ENCODE data around the gene LAGE3. TPM values are rescaled to one million over a fixed set of nuclear protein-coding genes. Genes with fewer than 3 reads are reported as not detected.
A peak's percentile ranks its signal among the peaks of the same experiment; 100 is the strongest.

Gene LAGE3
- total RNA-seq, 1 experiment from 2014 or later, result 21.1 TPM

- peaks cover 19% of the 10 kb centered on the region for H3K27me3 Mint-ChIP-seq (ENCODE audit: insufficient read depth, unreplicated experiment)
- no TSS peak for BruUV-seq (replicated peaks)
Observed at GRCh38 chrX:154446430-154446829, 32.7 kb downstream of the LAGE3 start.

DNA sequence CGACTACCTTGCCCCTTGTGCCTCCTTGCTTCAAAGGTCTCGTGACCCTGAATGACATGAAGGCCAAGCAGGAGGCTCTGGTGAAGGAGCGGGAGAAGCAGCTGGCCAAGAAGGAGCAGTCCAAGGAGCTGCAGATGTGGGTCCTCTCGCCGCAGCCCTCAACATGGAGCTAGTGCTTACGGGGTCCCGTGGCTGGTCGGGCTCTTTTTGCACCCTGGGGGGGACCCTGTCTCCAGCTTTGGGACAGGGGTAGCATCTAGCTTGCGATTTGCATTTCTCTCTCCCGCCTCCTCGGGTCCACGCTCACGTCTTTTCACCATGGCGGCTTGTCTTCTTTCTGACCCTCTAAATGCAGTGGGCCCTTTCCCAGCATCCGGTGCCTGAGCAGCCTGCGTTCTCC lies 33.3 kb downstream of the LAGE3 start:
- peaks cover 19% of the 10 kb centered on the region for H3K27me3 Mint-ChIP-seq (ENCODE audit: insufficient read depth, unreplicated experiment)
- peaks cover 35% of the 10 kb centered on the region for H3K36me3 Mint-ChIP-seq (ENCODE audit: insufficient read depth, unreplicated experiment)
- DNase-seq (ENCODE audit: unreplicated experiment), result no peak
- no peaks in the 10 kb centered on the region for H3K9me3 Mint-ChIP-seq (ENCODE audit: unreplicated experiment)
- POLR2A ChIA-PET, result interaction anchor here (1.0 kb wide), 2 partner anchors 12 to 48 kb away, joined by 3 to 4 read pairs; no protein-coding TSS in a partner anchor
- TF ChIP-seq CTCF (IDR thresholded peaks at IDR 0.05; ENCODE audit: unreplicated experiment), result no peak
- no peaks in the 10 kb centered on the region for H3K4me1 Mint-ChIP-seq (ENCODE audit: insufficient read depth, unreplicated experiment)
- H3K4me3 Mint-ChIP-seq (ENCODE audit: unreplicated experiment), result no peak overlapping the region
- intact Hi-C loops (cut with micrococcal nuclease), result no loop called here
- CTCF ChIA-PET, result interaction anchor here (0.5 to 0.6 kb wide), 3 partner anchors 45 to 1489 kb away, joined by 3 to 4 read pairs (median 3); no protein-coding TSS in a partner anchor
- H3K27ac Mint-ChIP-seq (ENCODE audit: low read depth, unreplicated experiment), result no peak overlapping the region
- BruUV-seq (replicated peaks), result no TSS peak

More at GRCh38 chrX:154446430-154446829, 32.7 kb downstream of the LAGE3 start:
- Mint-ChIP-seq H3K9me3 (ENCODE audit: unreplicated experiment) (no peaks in the 10 kb centered on the region), H3K4me3 (ENCODE audit: unreplicated experiment) (no peak overlapping the region), H3K27ac (ENCODE audit: low read depth, unreplicated experiment) (no peak overlapping the region), H3K4me1 (ENCODE audit: insufficient read depth, unreplicated experiment) (no peaks in the 10 kb centered on the region), H3K36me3 (ENCODE audit: insufficient read depth, unreplicated experiment) (peaks cover 42% of the 10 kb centered on the region)
- no peak for DNase-seq (ENCODE audit: unreplicated experiment)
- no peak for TF ChIP-seq CTCF (IDR thresholded peaks at IDR 0.05; ENCODE audit: unreplicated experiment)
- ChIA-PET CTCF (interaction anchor here (0.5 to 0.6 kb wide), 2 partner anchors 45 to 778 kb away, joined by 3 to 4 read pairs; no protein-coding TSS in a partner anchor), POLR2A (interaction anchor here (1.0 kb wide), 2 partner anchors 11 to 49 kb away, joined by 3 to 4 read pairs; no protein-coding TSS in a partner anchor)
- intact Hi-C loops (cut with micrococcal nuclease), result no loop called here

DNA sequence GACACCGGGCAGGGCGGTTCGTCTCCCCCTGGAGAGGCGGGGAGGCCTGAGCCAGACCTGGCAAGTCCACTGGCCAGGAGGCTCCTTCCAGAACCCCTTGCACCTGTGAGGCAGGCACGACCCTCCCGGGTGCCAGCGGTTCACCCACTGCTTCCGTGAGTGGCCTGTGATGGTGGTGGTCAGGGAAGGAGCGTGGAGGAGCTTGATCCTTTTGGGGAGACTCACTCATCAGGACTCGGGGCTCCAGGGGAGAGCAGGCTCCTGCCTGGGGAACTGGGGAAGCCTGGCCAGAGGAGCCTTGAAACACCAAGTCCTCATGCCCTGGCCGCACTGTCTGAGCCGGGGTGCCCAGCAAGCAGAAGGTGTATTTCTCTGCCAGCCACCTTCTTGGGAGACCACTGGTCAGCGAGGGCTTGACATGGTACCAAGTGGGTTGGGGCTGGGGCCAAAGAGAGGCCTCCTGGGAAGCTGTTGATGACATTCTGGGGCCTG lies 34.3 kb downstream of the LAGE3 start:
- no peak for TF ChIP-seq CTCF (IDR thresholded peaks at IDR 0.05; ENCODE audit: unreplicated experiment)
- BruUV-seq (replicated peaks), result no TSS peak
- H3K9me3 Mint-ChIP-seq (ENCODE audit: unreplicated experiment), result no peaks in the 10 kb centered on the region
- CTCF ChIA-PET, result interaction anchor here (0.7 to 0.9 kb wide), 2 partner anchors 8 to 72 kb away, joined by 3 read pairs; no protein-coding TSS in a partner anchor
- peak overlapping the region; percentile 69 for H3K4me3 Mint-ChIP-seq (ENCODE audit: unreplicated experiment)
- DNase-seq (ENCODE audit: unreplicated experiment), result no peak
- intact Hi-C loops (cut with micrococcal nuclease), result loop anchor here (5.0 kb wide), 1 partner anchor 38 kb away; the partner anchor contains the start of gene DNASE1L1
- no peaks in the 10 kb centered on the region for H3K4me1 Mint-ChIP-seq (ENCODE audit: insufficient read depth, unreplicated experiment)
- H3K36me3 Mint-ChIP-seq (ENCODE audit: insufficient read depth, unreplicated experiment), result peaks cover 32% of the 10 kb centered on the region
- H3K27ac Mint-ChIP-seq (ENCODE audit: low read depth, unreplicated experiment), result peak overlapping the region; percentile 31
- peaks cover 19% of the 10 kb centered on the region for H3K27me3 Mint-ChIP-seq (ENCODE audit: insufficient read depth, unreplicated experiment)
- POLR2A ChIA-PET, result interaction anchor here (0.5 to 1.5 kb wide), 4 partner anchors 10 to 46 kb away, joined by 3 read pairs; partner anchors contain the start of gene SLC10A3

- BruUV-seq (replicated peaks), result no TSS peak
- H3K9me3 Mint-ChIP-seq (ENCODE audit: unreplicated experiment), result no peaks in the 10 kb centered on the region
- intact Hi-C loops (cut with micrococcal nuclease), result loop anchor here (5.0 kb wide), 1 partner anchor 37 kb away; the partner anchor contains the start of gene DNASE1L1
- ChIA-PET POLR2A (interaction anchor here (0.9 to 1.5 kb wide), 5 partner anchors 13 to 71 kb away, joined by 3 to 5 read pairs (median 3); partner anchors contain the start of genes SLC10A3 and TAFAZZIN), CTCF (interaction anchor here (0.6 to 0.9 kb wide), 3 partner anchors 9 to 44 kb away, joined by 3 read pairs; no protein-coding TSS in a partner anchor)
- peak within 1 kb of the TSS; percentile 69 for H3K4me3 Mint-ChIP-seq (ENCODE audit: unreplicated experiment)
- no peaks in the 10 kb centered on the region for H3K4me1 Mint-ChIP-seq (ENCODE audit: insufficient read depth, unreplicated experiment)
- peaks cover 19% of the 10 kb centered on the region for H3K27me3 Mint-ChIP-seq (ENCODE audit: insufficient read depth, unreplicated experiment)
- peak; percentile 34 for DNase-seq (ENCODE audit: unreplicated experiment)
- no peak for TF ChIP-seq CTCF (IDR thresholded peaks at IDR 0.05; ENCODE audit: unreplicated experiment)
- peak within 1 kb of the TSS; percentile 78 for H3K27ac Mint-ChIP-seq (ENCODE audit: low read depth, unreplicated experiment)
- peaks cover 32% of the 10 kb centered on the region for H3K36me3 Mint-ChIP-seq (ENCODE audit: insufficient read depth, unreplicated experiment)
Observed at GRCh38 chrX:154443992-154444754, 34.9 kb downstream of the LAGE3 start, which contains the start of gene FAM50A. Gene FAM50A, plus strand, starts transcription at chrX:154444141. Its CDS starts 95 bp downstream, at chrX:154444236.

Data from MCF 10A (cell line).